ENCODE results near the gene PALM.

DNA sequence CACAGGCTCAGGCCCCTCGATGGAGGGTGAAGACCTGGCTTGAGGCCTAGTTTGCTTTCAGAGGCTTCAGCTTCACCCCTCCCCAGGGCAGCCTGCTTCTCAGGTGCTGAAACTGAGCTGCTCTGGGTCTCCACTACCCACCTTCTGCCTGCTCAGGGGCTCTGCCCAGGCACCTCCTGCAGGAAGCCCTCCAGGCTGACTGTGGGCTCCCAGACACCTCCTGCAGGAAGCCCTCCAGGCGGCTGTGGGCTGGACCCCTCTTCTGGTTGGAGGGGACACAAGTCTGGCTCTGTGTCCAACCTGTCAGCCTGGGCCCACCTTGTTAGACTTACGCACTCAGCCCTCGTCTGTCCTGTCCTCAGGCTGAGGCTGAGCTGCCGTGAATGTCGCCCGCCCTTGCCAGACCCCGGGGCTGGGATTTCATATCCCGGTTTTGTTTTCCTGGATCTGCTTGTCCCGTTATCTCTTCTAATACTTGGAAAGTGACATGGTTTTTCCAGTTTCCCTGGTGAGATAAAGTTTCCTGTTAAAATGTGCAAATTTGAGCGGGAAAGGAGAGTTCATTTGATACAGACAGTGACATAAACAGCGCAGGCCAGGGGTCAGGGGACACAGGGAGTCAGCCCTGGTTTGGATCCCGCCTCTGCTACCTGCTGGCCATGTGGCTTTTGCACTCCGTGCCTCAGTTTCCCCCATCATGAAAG lies 21.4 kb downstream of the PALM start:
- no peak for TF ChIP-seq CTCF (IDR thresholded peaks at IDR 0.05)
- TF ChIP-seq MAFK (IDR thresholded peaks at IDR 0.05; ENCODE audit: partially characterized antibody) = no peak
- no peak for TF ChIP-seq EP300 (IDR thresholded peaks at IDR 0.05)
- TF ChIP-seq REST (IDR thresholded peaks at IDR 0.05) = no peak
- no peak for TF ChIP-seq RAD21 (conservative IDR thresholded peaks at IDR 0.05 in 1 of 2, IDR thresholded peaks at IDR 0.05 in 1 of 2)
- TF ChIP-seq POLR2A (IDR thresholded peaks at IDR 0.05; ENCODE audit: low read length) = no peak
- TF ChIP-seq, protein P1, sequence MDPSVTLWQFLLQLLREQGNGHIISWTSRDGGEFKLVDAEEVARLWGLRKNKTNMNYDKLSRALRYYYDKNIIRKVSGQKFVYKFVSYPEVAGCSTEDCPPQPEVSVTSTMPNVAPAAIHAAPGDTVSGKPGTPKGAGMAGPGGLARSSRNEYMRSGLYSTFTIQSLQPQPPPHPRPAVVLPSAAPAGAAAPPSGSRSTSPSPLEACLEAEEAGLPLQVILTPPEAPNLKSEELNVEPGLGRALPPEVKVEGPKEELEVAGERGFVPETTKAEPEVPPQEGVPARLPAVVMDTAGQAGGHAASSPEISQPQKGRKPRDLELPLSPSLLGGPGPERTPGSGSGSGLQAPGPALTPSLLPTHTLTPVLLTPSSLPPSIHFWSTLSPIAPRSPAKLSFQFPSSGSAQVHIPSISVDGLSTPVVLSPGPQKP (IDR thresholded peaks at IDR 0.05; ENCODE audit: low read depth, low read length) = no peak
- TF ChIP-seq GATA3 (IDR thresholded peaks at IDR 0.05; ENCODE audit: borderline replicate concordance) = no peak
- no peak for TF ChIP-seq CBX2 (IDR thresholded peaks at IDR 0.05; ENCODE audit: borderline replicate concordance, low read depth)
- no peak for TF ChIP-seq CEBPB (IDR thresholded peaks at IDR 0.05)
- no peak for TF ChIP-seq BHLHE40 (IDR thresholded peaks at IDR 0.05; ENCODE audit: low read depth, low read length)
- TF ChIP-seq PHF8 (IDR thresholded peaks at IDR 0.05; ENCODE audit: borderline replicate concordance, low read depth) = no peak
- TF ChIP-seq NR3C1 (IDR thresholded peaks at IDR 0.05) = no peak

All from A549 (cell line).